Psoas muscle (tissue), 8 donors: ENCODE results near the gene XAF1. TPM values are rescaled to one million over a fixed set of nuclear protein-coding genes. Genes with fewer than 3 reads are reported as not detected.

ENCODE experiments used
- ATAC-seq, 4 donors: fragments of 200-7000 bp; cut with Tn5 transposase; one replicate each; pipeline ENCODE4 v1.9.1; 2020; ENCODE audit warnings: moderate library complexity in 3 of 4, mild to moderate bottlenecking in 2 of 4
- DNase-seq, 2 donors: peaks; one replicate each; pipeline ENCODE4 v3.0.0-alpha.2; 2020
- H3K27ac ChIP-seq: fragments of 200-600 bp; one replicate; pipeline ENCODE4 v1.8.0; 2022
- H3K27me3 ChIP-seq, 3 donors: fragments of 200-600 bp in 1 of 3; one replicate each; pipeline versions ENCODE4 v1.6.1 to v1.8.0; 2013 to 2022; ENCODE audit warnings: low read length in 2 of 3, mild to moderate bottlenecking in 2 of 3, moderate library complexity in 1 of 3; ENCODE audit not compliant: insufficient read depth in 3 of 3
- H3K36me3 ChIP-seq, 2 donors: fragments of 200-600 bp in 1 of 2; one replicate each; pipeline versions ENCODE4 v1.6.1 to v1.8.0; 2013 to 2022; ENCODE audit warnings: low read depth in 1 of 2, mild to moderate bottlenecking in 1 of 2, moderate library complexity in 1 of 2; ENCODE audit not compliant: insufficient read depth in 1 of 2
- H3K4me1 ChIP-seq: fragments of 200-600 bp; one replicate; pipeline ENCODE4 v1.8.0; 2022
- H3K4me3 ChIP-seq: fragments of 200-600 bp; one replicate; pipeline ENCODE4 v1.8.0; 2022; ENCODE audit warnings: mild to moderate bottlenecking
- H3K9me3 ChIP-seq: fragments of 200-600 bp; one replicate; pipeline ENCODE4 v1.8.0; 2022
- WGBS, 3 donors: extraction: QIAGEN DNeasy Blood & Tissue Kit; methylation state at CpG; one replicate each; pipeline versions ENCODE4 v1.1.6 to v1.1.7; 2013; 5-methylcytosine and 5-hydroxymethylcytosine counted together
- intact Hi-C, 2 donors: fragments of 100-400 bp; cut with DNase I; formaldehyde crosslinking; loops; one replicate each; pipeline versions ENCODE4 v1.11.0 to v1.14.2; 2022
- polyA plus RNA-seq, 3 donors: library from polyadenylated mRNA; stranded (reverse); fragments of 200-250 nt; gene quantifications; one replicate each; pipeline ENCODE4 v1.2.3, GENCODE V29; 2013
- total RNA-seq, 4 donors: library from RNA; stranded (reverse); fragmentation: NEBNext Ultra II Directional in 2 of 4; extraction: Animal tissue kit (Norgen Biotek cat#: 25700) in 2 of 4; gene quantifications; one replicate each; pipeline versions ENCODE4 v1.2.1 to v1.2.4, GENCODE V29; 2021 to 2023
- TF ChIP-seq, protein P1 (sequence below): fragments of 200-600 bp; IDR thresholded peaks from one replicate; pipeline ENCODE4 v1.8.0; 2022; ENCODE audit warnings: antibody characterized with exemption
- donor health status: healthy with polysubstance abuse.
- donor health status: DM: no; HTN: no; CAD: no; lungs with moderate emphysema.
- donor health status: Bipolar disorder and iron deficiency.
- donor health status: healthy.
- donor health status: DM: yes; HTN: yes; CAD: no.
- donor health status: DM: no; HTN: no; CAD: no.
- donor health status: DM: no; HTN: no; CAD: no.
- donor health status: DM: yes; HTN: yes; CAD: no.

Gene XAF1
- total and polyA plus RNA-seq, 7 donors = 3.7 to 14.0 (median 7.4) TPM

DNA sequence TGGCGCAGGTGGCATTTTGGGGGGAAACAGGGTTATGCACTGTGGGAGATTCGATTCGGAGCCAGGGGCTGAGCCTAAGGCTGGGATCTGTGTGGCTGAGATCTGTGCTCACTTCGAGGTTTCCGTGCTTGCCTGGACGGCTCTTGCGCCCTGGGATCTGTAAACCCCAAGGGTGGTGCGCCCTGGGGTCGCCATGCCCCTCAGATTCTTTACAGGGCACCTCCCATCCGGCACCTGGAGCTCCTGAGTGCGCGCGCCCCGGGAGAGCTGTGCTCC, 43.1 kb upstream of the XAF1 start:
- Histone ChIP-seq H3K4me1 (no peaks in the 10 kb centered on the region), H3K27me3 (peaks cover 0 to 56% (median 11%) of the 10 kb centered on the region in 3 donors), H3K9me3 (peaks cover 6% of the 10 kb centered on the region), H3K36me3 (no peaks in the 10 kb centered on the region), H3K4me3 (peak overlapping the region; percentile 56), H3K27ac (no peak overlapping the region)
- 10 to 17% (median 11%) methylated on average over 11 to 14 of the region's 14 CpGs for WGBS, 3 donors
- no peak for DNase-seq
- intact Hi-C loops = no loop called here
- TF ChIP-seq, protein P1, sequence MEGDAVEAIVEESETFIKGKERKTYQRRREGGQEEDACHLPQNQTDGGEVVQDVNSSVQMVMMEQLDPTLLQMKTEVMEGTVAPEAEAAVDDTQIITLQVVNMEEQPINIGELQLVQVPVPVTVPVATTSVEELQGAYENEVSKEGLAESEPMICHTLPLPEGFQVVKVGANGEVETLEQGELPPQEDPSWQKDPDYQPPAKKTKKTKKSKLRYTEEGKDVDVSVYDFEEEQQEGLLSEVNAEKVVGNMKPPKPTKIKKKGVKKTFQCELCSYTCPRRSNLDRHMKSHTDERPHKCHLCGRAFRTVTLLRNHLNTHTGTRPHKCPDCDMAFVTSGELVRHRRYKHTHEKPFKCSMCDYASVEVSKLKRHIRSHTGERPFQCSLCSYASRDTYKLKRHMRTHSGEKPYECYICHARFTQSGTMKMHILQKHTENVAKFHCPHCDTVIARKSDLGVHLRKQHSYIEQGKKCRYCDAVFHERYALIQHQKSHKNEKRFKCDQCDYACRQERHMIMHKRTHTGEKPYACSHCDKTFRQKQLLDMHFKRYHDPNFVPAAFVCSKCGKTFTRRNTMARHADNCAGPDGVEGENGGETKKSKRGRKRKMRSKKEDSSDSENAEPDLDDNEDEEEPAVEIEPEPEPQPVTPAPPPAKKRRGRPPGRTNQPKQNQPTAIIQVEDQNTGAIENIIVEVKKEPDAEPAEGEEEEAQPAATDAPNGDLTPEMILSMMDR = no peak
- ATAC-seq = no peak

DNA sequence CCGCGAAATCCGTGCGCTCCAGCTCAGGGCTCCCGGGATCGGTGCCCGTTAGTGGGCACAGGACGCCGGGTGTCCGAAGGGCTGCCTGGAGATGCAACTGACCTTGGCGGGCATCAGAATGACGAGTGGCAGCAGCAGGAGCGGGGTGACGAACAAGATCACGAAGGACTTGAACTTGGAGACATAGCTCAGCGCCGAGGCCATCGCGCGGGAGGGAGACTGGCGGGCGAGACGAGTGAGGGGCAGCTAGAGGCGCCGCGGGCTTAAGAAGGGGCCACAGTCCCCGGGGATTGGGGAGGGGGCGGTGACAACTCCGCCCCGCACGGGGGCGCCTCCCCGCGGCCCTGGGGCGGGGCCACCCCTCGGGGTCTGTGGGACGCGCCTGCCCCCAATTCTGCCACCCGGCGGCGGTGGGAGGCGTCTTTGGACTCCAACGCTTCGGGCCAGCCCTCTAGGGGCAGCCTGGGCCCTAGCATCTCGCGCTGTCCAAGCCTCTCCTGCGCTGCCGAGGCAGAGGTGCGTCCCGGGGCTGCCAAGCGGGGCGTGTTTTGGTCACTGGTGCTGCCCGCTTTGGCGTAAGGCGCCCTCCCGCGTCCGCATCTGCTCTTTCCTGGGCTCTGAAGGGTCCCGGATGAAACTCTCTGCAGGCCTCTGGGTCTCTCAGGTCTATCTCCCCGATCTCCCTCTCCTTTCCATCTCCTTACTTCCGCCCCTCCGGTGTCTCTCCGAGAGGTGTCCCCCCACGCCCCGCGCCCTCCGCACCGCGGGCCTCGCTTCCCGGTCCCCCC, 42.5 kb upstream of the XAF1 start, which contains the start of gene SLC13A5:
Gene SLC13A5, minus strand, starts transcription at position 240 of the 788 bp plus-strand sequence. Its CDS starts 36 bp downstream, at position 204.
- H3K27ac ChIP-seq = no peak within 1 kb of the TSS
- 0 to 1% (median 1%) methylated on average over 52 to 71 of the region's 71 CpGs for WGBS, 3 donors

DNA sequence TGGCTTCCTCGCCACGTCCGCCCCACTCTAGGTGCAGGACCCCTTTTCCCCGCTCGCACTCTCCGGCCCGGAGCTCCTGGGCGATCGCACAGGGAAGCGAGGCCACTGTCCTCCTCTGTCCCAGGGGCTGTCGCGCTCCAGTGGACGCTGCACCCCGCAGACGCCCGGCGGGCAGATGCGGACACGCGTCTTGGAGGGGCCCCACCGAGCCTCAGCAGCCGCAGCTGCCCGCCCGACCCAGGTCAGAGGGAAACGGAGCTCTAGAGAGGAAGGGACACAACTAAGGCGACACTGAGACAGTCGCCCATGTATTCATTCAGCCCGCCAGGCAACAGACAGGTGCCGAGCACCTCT, 42.0 kb upstream of the XAF1 start:
- TF ChIP-seq, protein P1 = no peak
- peaks cover 6% of the 10 kb centered on the region for H3K9me3 ChIP-seq
- H3K27me3 ChIP-seq = peaks cover 0 to 52% (median 11%) of the 10 kb centered on the region in 3 donors
- DNase-seq = no peak
- ATAC-seq = no peak
- H3K36me3 ChIP-seq = no peaks in the 10 kb centered on the region
- intact Hi-C loops = no loop called here
- WGBS, 3 donors = 3 to 7% (median 7%) methylated on average over 28 to 29 of the region's 29 CpGs
- H3K4me3 ChIP-seq = peak overlapping the region; percentile 56
- no peaks in the 10 kb centered on the region for H3K4me1 ChIP-seq
- H3K27ac ChIP-seq = no peak overlapping the region

More for the DNA sequence above, 42.5 kb upstream of the XAF1 start, which contains the start of gene SLC13A5:
- TF ChIP-seq, protein P1 = peak; percentile 23
- Histone ChIP-seq H3K36me3 (no peaks in the 10 kb centered on the region), H3K9me3 (peaks cover 6% of the 10 kb centered on the region), H3K4me3 (peak within 1 kb of the TSS; percentile 56), H3K4me1 (no peaks in the 10 kb centered on the region), H3K27me3 (peaks cover 0 to 56% (median 11%) of the 10 kb centered on the region in 3 donors)
- intact Hi-C loops = no loop called here
- peak in 1 of 2 donors; percentile 36 for DNase-seq
- ATAC-seq = peak in 1 of 4 donors; percentile 45

DNA sequence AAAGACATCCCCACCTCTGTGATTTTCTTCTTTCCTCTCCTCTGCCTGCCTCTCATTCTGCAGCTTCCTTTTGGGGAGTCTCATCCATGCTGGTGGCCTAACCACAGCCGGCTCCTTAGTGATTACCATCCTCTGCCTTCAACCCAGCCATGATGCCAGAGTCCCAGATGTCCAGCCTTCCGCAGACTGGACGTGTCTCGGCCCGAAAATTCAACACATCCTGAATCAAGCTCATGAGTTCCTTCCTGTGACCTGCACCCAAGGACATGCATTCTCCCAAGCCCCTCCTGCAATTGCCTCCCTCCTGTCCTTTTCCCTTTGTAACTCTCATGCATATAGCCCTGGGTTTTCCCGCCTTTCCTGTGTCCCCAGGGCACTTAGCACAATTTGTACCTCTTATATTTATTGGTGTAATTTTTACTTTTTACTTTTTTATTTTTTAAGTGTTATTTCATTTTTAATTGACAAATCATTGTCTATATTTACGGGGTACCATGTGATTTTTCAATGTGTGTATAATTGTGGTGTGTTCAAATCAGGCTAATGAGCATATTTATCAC, 41.5 kb upstream of the XAF1 start:
- no peak for DNase-seq
- Histone ChIP-seq H3K27ac (no peak overlapping the region), H3K36me3 (no peaks in the 10 kb centered on the region), H3K4me3 (no peak overlapping the region), H3K27me3 (peaks cover 0 to 51% (median 11%) of the 10 kb centered on the region in 3 donors), H3K4me1 (no peaks in the 10 kb centered on the region), H3K9me3 (peaks cover 6% of the 10 kb centered on the region)
- TF ChIP-seq, protein P1 = no peak
- ATAC-seq = no peak
- WGBS, 3 donors = 60 to 70% (median 67%) methylated on average over 7 of the region's 7 CpGs
- intact Hi-C loops = no loop called here
